Measurements from ENCODE around the gene SPSB3. TPM values are rescaled to one million over a fixed set of nuclear protein-coding genes. Genes with fewer than 3 reads are reported as not detected.

SPSB3 gene
- total RNA-seq, 2 donors from 2014 or later: 28.0 to 28.1 TPM

- no peak for DNase-seq
- H3K4me3 ChIP-seq (ENCODE audit: low read length): peak within 1 kb of the TSS; percentile 90
- H3K36me3 Mint-ChIP-seq (ENCODE audit: low read depth): peaks cover 9% of the 10 kb centered on the region
- peaks cover 3% of the 10 kb centered on the region for H3K4me1 Mint-ChIP-seq
- peak within 1 kb of the TSS; percentile 96 for H3K27ac Mint-ChIP-seq
- H3K9me3 Mint-ChIP-seq: no peaks in the 10 kb centered on the region
- H3K27me3 Mint-ChIP-seq (ENCODE audit: insufficient read depth): no peaks in the 10 kb centered on the region
- H3K27me3 ChIP-seq (ENCODE audit: control insufficient read depth, insufficient read depth, low read length, poor library complexity, severe bottlenecking): no peaks in the 10 kb centered on the region
- H3K9me3 ChIP-seq (ENCODE audit: control insufficient read depth, low read length): no peaks in the 10 kb centered on the region
- no peak for TF ChIP-seq CTCF (conservative IDR thresholded peaks at IDR 0.05)
- H3K4me3 Mint-ChIP-seq: peak within 1 kb of the TSS; percentile 93
- H3K9ac ChIP-seq (ENCODE audit: extremely low read depth, low read length, poor library complexity, severe bottlenecking): peak within 1 kb of the TSS; percentile 72
- H3K36me3 ChIP-seq (ENCODE audit: control insufficient read depth, insufficient read depth, low read length): peaks cover 8% of the 10 kb centered on the region
- no peaks in the 10 kb centered on the region for H3K4me1 ChIP-seq (ENCODE audit: control insufficient read depth, insufficient read depth, low read length)
- peak within 1 kb of the TSS; percentile 87 for H3K27ac ChIP-seq (ENCODE audit: low read depth, low read length)
- 1% methylated on average over 33 to 53 of the region's 53 CpGs for WGBS, 2 experiments (ENCODE audit: insufficient coverage in 1 of 2, insufficient read length in 1 of 2)
These were observed 9.9 kb downstream of the SPSB3 start, which contains the start of gene EME2 for GRCh38 chr16:1772362-1772907. Gene EME2, plus strand, starts transcription at chr16:1772810. Its CDS starts 418 bp downstream, at chr16:1773228.

- TF ChIP-seq CTCF (conservative IDR thresholded peaks at IDR 0.05): no peak
- H3K4me1 Mint-ChIP-seq: peaks cover 3% of the 10 kb centered on the region
- Histone ChIP-seq H3K9ac (ENCODE audit: extremely low read depth, low read length, poor library complexity, severe bottlenecking) (peak overlapping the region; percentile 72), H3K36me3 (ENCODE audit: control insufficient read depth, insufficient read depth, low read length) (peaks cover 8% of the 10 kb centered on the region), H3K9me3 (ENCODE audit: control insufficient read depth, low read length) (no peaks in the 10 kb centered on the region), H3K4me1 (ENCODE audit: control insufficient read depth, insufficient read depth, low read length) (no peaks in the 10 kb centered on the region), H3K27me3 (ENCODE audit: control insufficient read depth, insufficient read depth, low read length, poor library complexity, severe bottlenecking) (no peaks in the 10 kb centered on the region), H3K27ac (ENCODE audit: low read depth, low read length) (no peak overlapping the region), H3K4me3 (ENCODE audit: low read length) (peak overlapping the region; percentile 90)
- no peaks in the 10 kb centered on the region for H3K9me3 Mint-ChIP-seq
- peaks cover 11% of the 10 kb centered on the region for H3K36me3 Mint-ChIP-seq (ENCODE audit: low read depth)
- H3K27me3 Mint-ChIP-seq (ENCODE audit: insufficient read depth): no peaks in the 10 kb centered on the region
- peak; percentile 75 for DNase-seq
- WGBS, 2 experiments (ENCODE audit: insufficient coverage in 1 of 2, insufficient read length in 1 of 2): 10 to 11% methylated on average over 16 to 22 of the region's 22 CpGs
- H3K27ac Mint-ChIP-seq: peak overlapping the region; percentile 96
- H3K4me3 Mint-ChIP-seq: peak overlapping the region; percentile 93
These were observed 10.5 kb downstream of the SPSB3 start for GRCh38 chr16:1771864-1772361.

GRCh38 chr16:1771188-1771863 is 11.0 kb downstream of the SPSB3 start, which contains the start of gene NME3:
Gene NME3, minus strand, starts transcription at chr16:1771543. Its CDS starts 9 bp downstream, at chr16:1771534.
- Mint-ChIP-seq H3K9me3 (no peaks in the 10 kb centered on the region), H3K27ac (peak within 1 kb of the TSS; percentile 96), H3K27me3 (ENCODE audit: insufficient read depth) (no peaks in the 10 kb centered on the region), H3K36me3 (ENCODE audit: low read depth) (peaks cover 6% of the 10 kb centered on the region), H3K4me1 (peaks cover 3% of the 10 kb centered on the region), H3K4me3 (peak within 1 kb of the TSS; percentile 93)
- no peak for TF ChIP-seq CTCF (conservative IDR thresholded peaks at IDR 0.05)
- Histone ChIP-seq H3K36me3 (ENCODE audit: control insufficient read depth, insufficient read depth, low read length) (peaks cover 8% of the 10 kb centered on the region), H3K9me3 (ENCODE audit: control insufficient read depth, low read length) (no peaks in the 10 kb centered on the region), H3K4me3 (ENCODE audit: low read length) (peak within 1 kb of the TSS; percentile 90), H3K27ac (ENCODE audit: low read depth, low read length) (no peak within 1 kb of the TSS), H3K27me3 (ENCODE audit: control insufficient read depth, insufficient read depth, low read length, poor library complexity, severe bottlenecking) (no peaks in the 10 kb centered on the region), H3K9ac (ENCODE audit: extremely low read depth, low read length, poor library complexity, severe bottlenecking) (peak within 1 kb of the TSS; percentile 72), H3K4me1 (ENCODE audit: control insufficient read depth, insufficient read depth, low read length) (no peaks in the 10 kb centered on the region)
- 1 to 3% methylated on average over 35 to 78 of the region's 79 CpGs for whole genome bisulfite sequencing, 2 experiments (ENCODE audit: insufficient coverage in 1 of 2, insufficient read length in 1 of 2)
- peak; percentile 89 for DNase-seq

All from endodermal cell (in vitro differentiated cells).